Mucosa of rectum (tissue), 2 donors: Measurements from ENCODE around the gene GNAL.

ENCODE experiments used
- H3K27ac ChIP-seq, 2 donors: one replicate each; pipeline ENCODE4 v1.7.0; 2013; ENCODE audit warnings: inconsistent platforms in 2 of 2, low read depth in 2 of 2, low read length in 2 of 2
- H3K27me3 ChIP-seq, 2 donors: one replicate each; pipeline ENCODE4 v1.7.0; 2013; ENCODE audit warnings: low read length in 2 of 2; ENCODE audit not compliant: control insufficient read depth in 2 of 2, insufficient read depth in 2 of 2
- H3K36me3 ChIP-seq, 2 donors: one replicate each; pipeline ENCODE4 v1.7.0; 2013; ENCODE audit warnings: low read length in 2 of 2; ENCODE audit not compliant: control insufficient read depth in 2 of 2, insufficient read depth in 2 of 2
- H3K4me1 ChIP-seq, 2 donors: one replicate each; pipeline ENCODE4 v1.7.0; 2013; ENCODE audit warnings: low read length in 2 of 2, mild to moderate bottlenecking in 1 of 2; ENCODE audit not compliant: control insufficient read depth in 2 of 2, insufficient read depth in 2 of 2
- H3K4me3 ChIP-seq, 2 donors: one replicate each; pipeline ENCODE4 v1.7.0; 2013; ENCODE audit warnings: low read length in 2 of 2
- H3K9ac ChIP-seq, 2 donors: one replicate each; pipeline ENCODE4 v1.7.0; 2013; ENCODE audit warnings: low read length in 2 of 2, low read depth in 1 of 2, mild to moderate bottlenecking in 1 of 2
- H3K9me3 ChIP-seq, 2 donors: one replicate each; pipeline ENCODE4 v1.7.0; 2013; ENCODE audit warnings: low read length in 2 of 2; ENCODE audit not compliant: control insufficient read depth in 2 of 2
- donor health status: healthy.
- donor health status: Normal muscosa, but diverticular disease.

The GNAL gene

GRCh38 chr18:11719050-11719449, 30.0 kb downstream of the GNAL start:
- Histone ChIP-seq H3K4me3 (no peak overlapping the region), H3K9me3 (no peaks in the 10 kb centered on the region), H3K9ac (no peak overlapping the region), H3K27ac (no peak overlapping the region), H3K36me3 (no peaks in the 10 kb centered on the region), H3K4me1 (no peaks in the 10 kb centered on the region), H3K27me3 (no peaks in the 10 kb centered on the region)

- H3K4me1 ChIP-seq: no peaks in the 10 kb centered on the region
These were observed 30.6 kb downstream of the GNAL start for GRCh38 chr18:11719621-11720020.

GRCh38 chr18:11721720-11722119, 32.7 kb downstream of the GNAL start:
- no peaks in the 10 kb centered on the region for H3K4me1 ChIP-seq
- no peak overlapping the region for H3K9ac ChIP-seq
- H3K4me3 ChIP-seq: no peak overlapping the region
- H3K27ac ChIP-seq: no peak overlapping the region
- no peaks in the 10 kb centered on the region for H3K36me3 ChIP-seq
- no peaks in the 10 kb centered on the region for H3K9me3 ChIP-seq
- no peaks in the 10 kb centered on the region for H3K27me3 ChIP-seq

More at GRCh38 chr18:11719621-11720020, 30.6 kb downstream of the GNAL start:
- Histone ChIP-seq H3K9me3 (no peaks in the 10 kb centered on the region), H3K27me3 (no peaks in the 10 kb centered on the region), H3K9ac (no peak overlapping the region), H3K36me3 (no peaks in the 10 kb centered on the region), H3K27ac (no peak overlapping the region), H3K4me3 (no peak overlapping the region)

GRCh38 chr18:11724781-11725180, 35.7 kb downstream of the GNAL start:
- no peaks in the 10 kb centered on the region for H3K4me1 ChIP-seq
- H3K9me3 ChIP-seq: no peaks in the 10 kb centered on the region
- peaks cover 0 to 2% of the 10 kb centered on the region in 2 donors for H3K27me3 ChIP-seq
- no peak overlapping the region for H3K4me3 ChIP-seq
- no peak overlapping the region for H3K27ac ChIP-seq
- H3K36me3 ChIP-seq: no peaks in the 10 kb centered on the region
- H3K9ac ChIP-seq: no peak overlapping the region

GRCh38 chr18:11726556-11726955, 37.5 kb downstream of the GNAL start:
- Histone ChIP-seq H3K9ac (no peak overlapping the region), H3K4me1 (no peaks in the 10 kb centered on the region), H3K36me3 (no peaks in the 10 kb centered on the region), H3K4me3 (no peak overlapping the region), H3K27me3 (peaks cover 0 to 2% of the 10 kb centered on the region in 2 donors), H3K9me3 (no peaks in the 10 kb centered on the region), H3K27ac (no peak overlapping the region)

- peaks cover 0 to 2% of the 10 kb centered on the region in 2 donors for H3K27me3 ChIP-seq
- no peaks in the 10 kb centered on the region for H3K9me3 ChIP-seq
- no peaks in the 10 kb centered on the region for H3K36me3 ChIP-seq
- no peak overlapping the region for H3K9ac ChIP-seq
- H3K27ac ChIP-seq: no peak overlapping the region
- no peak overlapping the region for H3K4me3 ChIP-seq
- peaks cover 0 to 2% of the 10 kb centered on the region in 2 donors for H3K4me1 ChIP-seq
These were observed 39.2 kb downstream of the GNAL start for GRCh38 chr18:11728249-11728648.

GRCh38 chr18:11729556-11729955, 40.5 kb downstream of the GNAL start:
- Histone ChIP-seq H3K36me3 (no peaks in the 10 kb centered on the region), H3K4me1 (peaks cover 0 to 3% of the 10 kb centered on the region in 2 donors), H3K27ac (no peak overlapping the region), H3K9me3 (no peaks in the 10 kb centered on the region), H3K4me3 (no peak overlapping the region), H3K9ac (no peak overlapping the region), H3K27me3 (peaks cover 2% of the 10 kb centered on the region in 2 donors)

- Histone ChIP-seq H3K27ac (no peak overlapping the region), H3K27me3 (peaks cover 2% of the 10 kb centered on the region in 2 donors), H3K9ac (peak overlapping the region in 1 of 2 donors; percentile 0), H3K36me3 (no peaks in the 10 kb centered on the region), H3K4me3 (peak overlapping the region; percentile 12 to 35), H3K9me3 (no peaks in the 10 kb centered on the region), H3K4me1 (peaks cover 0 to 3% of the 10 kb centered on the region in 2 donors)
These were observed 44.0 kb downstream of the GNAL start for GRCh38 chr18:11733031-11733430.

GRCh38 chr18:11736656-11737055, 47.6 kb downstream of the GNAL start:
- H3K27me3 ChIP-seq: peaks cover 0 to 2% of the 10 kb centered on the region in 2 donors
- no peak overlapping the region for H3K4me3 ChIP-seq
- no peak overlapping the region for H3K9ac ChIP-seq
- no peaks in the 10 kb centered on the region for H3K36me3 ChIP-seq
- no peaks in the 10 kb centered on the region for H3K9me3 ChIP-seq
- H3K4me1 ChIP-seq: peaks cover 0 to 3% of the 10 kb centered on the region in 2 donors
- no peak overlapping the region for H3K27ac ChIP-seq

GRCh38 chr18:11739893-11740292, 50.8 kb downstream of the GNAL start:
- Histone ChIP-seq H3K4me3 (no peak overlapping the region), H3K27ac (no peak overlapping the region), H3K4me1 (no peaks in the 10 kb centered on the region), H3K9ac (no peak overlapping the region), H3K27me3 (peaks cover 0 to 6% of the 10 kb centered on the region in 2 donors), H3K36me3 (no peaks in the 10 kb centered on the region), H3K9me3 (no peaks in the 10 kb centered on the region)

GRCh38 chr18:11740461-11740860, 51.4 kb downstream of the GNAL start:
- Histone ChIP-seq H3K9me3 (no peaks in the 10 kb centered on the region), H3K4me3 (no peak overlapping the region)

More at GRCh38 chr18:11740461-11740860, 51.4 kb downstream of the GNAL start:
- Histone ChIP-seq H3K27ac (no peak overlapping the region), H3K36me3 (no peaks in the 10 kb centered on the region), H3K27me3 (peaks cover 0 to 6% of the 10 kb centered on the region in 2 donors), H3K9ac (no peak overlapping the region), H3K4me1 (no peaks in the 10 kb centered on the region)
